Mucosa of descending colon (tissue), 3 donors: ENCODE data around the gene LRG1. TPM values are rescaled to one million over a fixed set of nuclear protein-coding genes. Genes with fewer than 3 reads are reported as not detected.

ENCODE experiments used
- ATAC-seq: fragments of 200-7000 bp; cut with Tn5 transposase; one replicate; pipeline ENCODE4 v1.9.1; 2020; ENCODE audit warnings: mild to moderate bottlenecking, moderate library complexity
- DNase-seq, 3 donors: peaks; one replicate each; pipeline ENCODE4 v3.0.0-alpha.2; 2020
- H3K36me3 ChIP-seq: fragments of 200-600 bp; one replicate; pipeline ENCODE4 v1.8.0; 2021; ENCODE audit warnings: low read depth, mild to moderate bottlenecking
- H3K4me1 ChIP-seq: fragments of 200-600 bp; one replicate; pipeline ENCODE4 v1.8.0; 2021; ENCODE audit warnings: low read depth, mild to moderate bottlenecking
- H3K4me3 ChIP-seq: fragments of 200-600 bp; one replicate; pipeline ENCODE4 v1.8.0; 2021; ENCODE audit warnings: mild to moderate bottlenecking
- H3K9me3 ChIP-seq: fragments of 200-600 bp; one replicate; pipeline ENCODE4 v1.8.0; 2021; ENCODE audit warnings: mild to moderate bottlenecking
- CTCF ChIP-seq: fragments of 200-600 bp; IDR thresholded peaks from one replicate; pipeline ENCODE4 v1.8.0; 2022; ENCODE audit warnings: antibody characterized with exemption, mild to moderate bottlenecking
- intact Hi-C, 2 donors: fragments of 100-400 bp; cut with DNase I in 1 of 2; cut with micrococcal nuclease in 1 of 2; formaldehyde crosslinking; loops; one replicate each; pipeline versions ENCODE4 v1.11.0 to v1.11.1; 2022; cut with DNase I, micrococcal nuclease
- total RNA-seq, 3 donors: library from RNA; stranded (reverse); fragmentation: NEBNext Ultra II Directional in 2 of 3; extraction: Animal tissue kit (Norgen Biotek cat#: 25700) in 2 of 3; gene quantifications; one replicate each; pipeline versions ENCODE4 v1.2.1 to v1.2.4, GENCODE V29; 2021 to 2023
- donor health status: DM: no; HTN: no; CAD: no; lungs with moderate emphysema.
- donor health status: DM: no; HTN: no; CAD: no.
- donor health status: DM: no; HTN: yes; CAD: no.

LRG1 gene
- total RNA-seq, 3 donors from 2014 or later = 7.9 to 25.0 (median 22.8) TPM

DNA sequence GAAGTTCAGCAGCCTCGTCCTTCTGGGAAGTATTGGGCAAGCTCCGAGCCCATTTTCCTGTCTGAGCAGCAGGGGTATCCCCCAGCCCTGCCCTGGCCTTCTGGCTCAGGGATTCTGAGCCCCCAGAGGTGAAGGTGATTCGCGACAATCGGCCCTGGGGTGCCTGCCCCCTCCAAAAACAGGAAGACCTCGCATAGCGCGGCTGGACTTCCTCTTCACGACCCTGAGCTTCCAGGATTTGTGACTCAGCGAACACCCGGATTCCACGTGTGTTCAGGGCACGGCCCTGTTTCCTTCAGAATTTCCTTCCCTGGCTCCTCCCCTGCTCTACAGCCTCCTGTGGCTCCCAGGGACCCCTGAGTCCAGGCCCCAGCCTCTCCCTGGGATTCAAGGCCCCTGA is 19.7 kb upstream of the LRG1 start, which contains the start of gene SEMA6B:
Gene SEMA6B (minus strand): TSS at position 116 of the 400 bp plus-strand sequence. CDS start 1,227 bp downstream, outside the sequence.
- intact Hi-C loops = no loop called here
- no peaks in the 10 kb centered on the region for H3K36me3 ChIP-seq
- DNase-seq = peak in 1 of 3 donors; percentile 39
- TF ChIP-seq CTCF = no peak
- H3K4me3 ChIP-seq = no peak within 1 kb of the TSS
- H3K4me1 ChIP-seq = no peaks in the 10 kb centered on the region
- no peaks in the 10 kb centered on the region for H3K9me3 ChIP-seq
- no peak for ATAC-seq

DNA sequence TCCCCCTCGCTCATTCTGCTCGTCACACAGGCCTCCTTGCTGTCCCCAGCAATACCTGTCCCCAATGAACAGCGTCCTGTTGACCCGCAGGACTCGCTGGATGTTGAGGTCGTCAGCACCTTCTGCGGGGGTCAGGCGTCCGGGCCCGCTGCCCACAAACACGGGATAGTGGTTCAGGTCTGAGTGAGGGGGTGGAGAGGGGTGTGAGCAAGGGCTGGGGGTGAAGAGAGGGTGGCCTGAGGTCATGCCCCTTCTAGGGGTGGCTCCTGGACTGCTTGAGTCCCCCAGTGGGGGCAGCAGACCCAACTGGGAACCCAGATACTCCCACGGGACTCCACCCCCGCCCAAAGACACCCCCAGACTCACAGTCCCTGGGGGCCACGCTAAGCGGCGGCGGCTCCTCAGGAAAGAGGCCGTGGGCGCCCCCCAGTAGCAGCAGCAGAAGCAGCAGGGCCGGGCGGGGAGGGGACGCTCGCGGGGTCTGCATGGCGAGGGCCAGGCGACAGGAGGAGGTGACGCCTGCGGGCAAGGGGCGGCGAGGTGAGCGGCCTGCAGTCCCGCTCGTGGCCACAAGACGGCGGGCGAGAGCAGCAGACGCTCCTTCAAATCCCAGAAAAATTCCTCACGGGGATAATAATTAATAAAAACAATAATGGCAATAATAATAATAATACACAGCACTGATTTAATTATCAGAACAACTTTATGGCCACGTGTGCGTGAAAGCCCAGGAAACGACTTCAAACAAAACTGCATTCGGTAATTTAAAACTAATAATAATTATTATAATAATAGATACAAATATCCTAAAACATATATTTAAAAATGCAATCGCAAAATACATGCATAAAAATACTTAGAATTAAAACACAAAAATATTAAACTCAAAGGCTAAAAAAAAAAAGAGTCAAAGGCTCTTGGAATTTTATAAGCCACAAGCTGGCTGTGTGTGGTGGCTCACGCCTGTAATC is 18.4 kb upstream of the LRG1 start:
- H3K36me3 ChIP-seq = no peaks in the 10 kb centered on the region
- peak in 1 of 3 donors; percentile 49 for DNase-seq
- no peak overlapping the region for H3K4me3 ChIP-seq
- H3K4me1 ChIP-seq = no peaks in the 10 kb centered on the region
- peak; percentile 99 for TF ChIP-seq CTCF
- H3K9me3 ChIP-seq = no peaks in the 10 kb centered on the region
- intact Hi-C loops = no loop called here
- ATAC-seq = peak; percentile 35

- ATAC-seq = no peak
- Histone ChIP-seq H3K36me3 (no peaks in the 10 kb centered on the region), H3K4me3 (no peak overlapping the region), H3K9me3 (no peaks in the 10 kb centered on the region), H3K4me1 (no peaks in the 10 kb centered on the region)
- no peak for DNase-seq
- TF ChIP-seq CTCF = no peak
- intact Hi-C loops = no loop called here
These were observed 17.5 kb upstream of the LRG1 start for GRCh38 chr19:4557144-4557970.

DNA sequence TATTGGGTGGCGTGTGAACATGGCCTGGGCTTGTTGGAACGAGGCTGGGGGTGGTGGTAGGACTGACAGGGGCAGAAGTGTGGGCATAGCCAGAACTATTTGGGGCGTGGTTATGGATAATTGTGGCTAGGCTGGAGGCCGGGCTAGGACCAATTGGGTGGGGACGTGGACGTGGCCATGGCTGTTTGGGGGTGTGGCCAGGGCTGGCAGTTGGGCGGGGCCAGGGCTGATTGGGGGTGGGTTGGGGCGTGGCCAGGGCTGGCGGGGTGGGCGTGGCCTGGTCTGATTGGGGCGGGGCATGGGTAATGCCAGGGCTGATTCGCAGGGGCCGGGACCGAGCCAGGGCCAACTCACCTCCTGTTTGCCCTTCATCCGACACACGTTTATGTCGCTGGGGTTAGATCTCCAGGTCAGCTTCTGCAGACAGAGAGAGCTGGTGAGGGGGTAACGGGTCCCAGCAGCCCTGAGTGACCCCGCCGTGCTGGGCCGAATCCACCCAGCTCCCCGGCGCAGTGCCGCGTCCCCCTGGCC is 16.8 kb upstream of the LRG1 start:
- H3K36me3 ChIP-seq = no peaks in the 10 kb centered on the region
- peak; percentile 87 for ATAC-seq
- no peak for TF ChIP-seq CTCF
- peak; percentile 46 to 76 (median 61) for DNase-seq
- no peaks in the 10 kb centered on the region for H3K9me3 ChIP-seq
- H3K4me1 ChIP-seq = no peaks in the 10 kb centered on the region
- H3K4me3 ChIP-seq = no peak overlapping the region
- intact Hi-C loops = no loop called here

GRCh38 chr19:4555657-4556561 is 16.1 kb upstream of the LRG1 start:
- intact Hi-C loops = no loop called here
- no peaks in the 10 kb centered on the region for H3K9me3 ChIP-seq
- no peaks in the 10 kb centered on the region for H3K4me1 ChIP-seq
- peak in 2 of 3 donors; percentile 37 to 74 for DNase-seq
- H3K4me3 ChIP-seq = no peak overlapping the region
- ATAC-seq = peak; percentile 76
- TF ChIP-seq CTCF = no peak
- H3K36me3 ChIP-seq = no peaks in the 10 kb centered on the region
